HUDEP-2 (cell line): ENCODE results near the gene MDFI.
"Not testable (repeated sequence)": the region's sequence is repeated elsewhere in the genome, so short reads cannot be mapped to it uniquely, and the experiment has no call there.

Experiments
- DNase-seq, 76 experiments: peaks; one replicate each; lab custom pipeline; 2025; ENCODE audit not compliant: unreplicated experiment in 76 of 76; lab: John Stamatoyannopoulos, UW

Gene MDFI

GRCh38 chr6:41602422-41602743 is 35.9 kb upstream of the MDFI start:
- no peak for DNase-seq

- peak in 71 of 76 experiments; percentile 25 to 89 (median 69) for DNase-seq
Observed at GRCh38 chr6:41602864-41603608, 35.2 kb upstream of the MDFI start.

- no peak for DNase-seq
Observed at GRCh38 chr6:41604006-41604405, 34.3 kb upstream of the MDFI start.

GRCh38 chr6:41605649-41606048 is 32.6 kb upstream of the MDFI start:
- DNase-seq: no peak

GRCh38 chr6:41607036-41607435 is 31.2 kb upstream of the MDFI start:
- no peak for DNase-seq

GRCh38 chr6:41607736-41608135 is 30.5 kb upstream of the MDFI start:
- no peak for DNase-seq

GRCh38 chr6:41608443-41609151 is 29.7 kb upstream of the MDFI start:
- DNase-seq: no peak

- no peak for DNase-seq
Observed at GRCh38 chr6:41614715-41615114, 23.6 kb upstream of the MDFI start.

GRCh38 chr6:41615311-41615710 is 23.0 kb upstream of the MDFI start:
- no peak for DNase-seq

GRCh38 chr6:41618598-41618997 is 19.7 kb upstream of the MDFI start:
- DNase-seq: no peak

- not testable (repeated sequence) for DNase-seq
Observed at GRCh38 chr6:41619193-41619592, 19.1 kb upstream of the MDFI start.

GRCh38 chr6:41621367-41621766 is 16.9 kb upstream of the MDFI start:
- DNase-seq: no peak

- no peak for DNase-seq
Observed at GRCh38 chr6:41621802-41622201, 16.5 kb upstream of the MDFI start.

GRCh38 chr6:41622206-41622988 is 15.9 kb upstream of the MDFI start:
- no peak for DNase-seq

- DNase-seq: no peak
Observed at GRCh38 chr6:41623330-41623729, 14.9 kb upstream of the MDFI start.

- no peak for DNase-seq
Observed at GRCh38 chr6:41624621-41625380, 13.5 kb upstream of the MDFI start.

- DNase-seq: peak in 67 of 76 experiments; percentile 9 to 74 (median 50)
Observed at GRCh38 chr6:41625442-41625841, 12.8 kb upstream of the MDFI start.

- no peak for DNase-seq
Observed at GRCh38 chr6:41626022-41626421, 12.2 kb upstream of the MDFI start.

- DNase-seq: no peak
Observed at GRCh38 chr6:41626917-41627316, 11.4 kb upstream of the MDFI start.

GRCh38 chr6:41629128-41629527 is 9.1 kb upstream of the MDFI start:
- no peak for DNase-seq

- DNase-seq: no peak
Observed at GRCh38 chr6:41630069-41630468, 8.2 kb upstream of the MDFI start.
